Epithelial cell of alveolus of lung (primary cell): ENCODE results near the gene HIVEP3. TPM values are rescaled to one million over a fixed set of nuclear protein-coding genes. Genes with fewer than 3 reads are reported as not detected.

Source experiments
- total RNA-seq: library from RNA; depleted of rRNA; stranded (reverse); fragments of >200 nt; gene quantifications from 2 replicates; pipeline ENCODE4 v1.2.1, GENCODE V29; 2015

Gene HIVEP3
- 5.3 and 6.6 TPM in 2 replicates for total RNA-seq

DNA sequence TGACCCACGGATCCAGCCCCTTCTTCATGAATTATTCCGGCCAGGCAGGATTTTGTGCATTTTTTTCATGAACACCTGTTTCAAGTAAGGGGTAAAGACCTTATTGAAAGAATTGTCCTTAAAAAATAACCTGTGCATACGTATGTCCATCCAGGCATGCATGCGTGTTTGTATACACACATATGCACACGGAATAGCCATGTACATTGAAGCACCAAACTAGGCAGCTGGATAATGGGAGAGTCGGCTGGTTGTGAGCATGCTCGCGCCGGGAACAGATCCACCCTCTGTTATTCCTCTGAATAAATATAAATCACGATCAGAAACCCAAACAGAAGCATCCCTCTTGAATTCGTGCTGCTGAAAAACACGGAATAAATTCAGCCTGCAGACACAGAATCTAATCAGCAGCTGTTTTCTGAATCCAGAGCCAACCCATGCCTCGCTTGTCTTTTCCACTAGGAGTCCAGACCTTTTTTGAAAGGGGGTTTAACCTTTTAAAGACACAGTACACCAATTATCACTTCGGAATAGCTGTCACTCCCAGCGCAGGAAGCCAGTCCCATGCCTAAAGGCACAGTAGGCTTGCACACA is at the start of gene HIVEP3:
HIVEP3 (minus strand) TSS at position 473 of the 594 bp plus-strand sequence.

DNA sequence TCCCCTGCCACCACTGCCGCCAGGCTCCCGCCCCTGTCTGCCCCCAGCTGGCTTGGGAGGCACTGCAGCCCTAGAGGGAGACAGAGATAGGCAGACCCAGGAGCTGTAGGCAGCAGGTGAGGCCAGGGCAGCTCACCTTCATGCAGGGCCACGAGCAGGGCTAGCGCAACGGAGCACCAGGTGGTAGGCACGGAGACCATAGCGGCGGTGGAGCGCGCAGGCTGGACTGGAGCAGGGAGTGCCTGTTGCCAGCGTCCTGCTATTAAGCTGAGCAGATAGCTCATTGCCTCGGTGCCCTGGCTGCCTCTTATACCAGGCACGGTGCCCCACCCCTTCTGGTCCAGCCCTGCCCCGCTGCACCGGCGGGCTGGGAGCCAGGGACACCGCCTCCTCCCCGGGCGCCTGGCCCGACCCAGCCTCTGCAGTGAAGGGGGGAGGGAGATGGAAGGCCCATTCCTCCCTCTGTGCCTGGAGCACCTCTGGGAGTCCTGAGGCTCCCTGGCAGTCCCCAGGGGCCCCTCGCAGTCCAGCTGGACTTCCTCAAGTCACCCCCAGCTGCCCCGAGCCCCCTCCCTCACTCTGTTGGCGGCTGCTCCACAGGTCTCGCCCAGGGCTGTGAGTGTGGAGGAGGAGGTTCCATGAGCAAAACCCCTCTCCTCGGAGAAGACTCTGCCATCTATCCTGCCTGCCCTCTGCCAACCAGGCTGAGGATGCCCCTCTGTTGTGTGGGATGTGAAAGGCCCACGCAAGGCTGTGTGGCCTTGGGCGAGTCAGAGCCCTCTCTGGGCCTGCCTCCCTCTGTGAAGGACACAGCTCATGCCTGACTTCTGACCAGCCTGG is 434.1 kb downstream of the HIVEP3 start, which contains the start of gene EDN2:
EDN2 (minus strand) TSS at position 282 of the 840 bp plus-strand sequence; CDS start at position 200, 82 bp downstream.

Other genes with a start within 250 kb of the HIVEP3 start
- gene GUCA2B, start 234.5 kb upstream of the HIVEP3 start, total RNA-seq: not detected in 2 replicates
- gene GUCA2A, start 245.8 kb upstream of the HIVEP3 start, total RNA-seq: not detected in 2 replicates